GM18867 (cell line): ENCODE data around the gene RPS24.
"Not testable (repeated sequence)": the region's sequence is repeated elsewhere in the genome, so short reads cannot be mapped to it uniquely, and the experiment has no call there.

Experiments
- ATAC-seq: cut with Tn5 transposase; IDR thresholded peaks from one replicate; pipeline ENCODE4 v1.9.1; 2021; ENCODE audit warnings: mild to moderate bottlenecking, moderate library complexity; ENCODE audit not compliant: unreplicated experiment

The RPS24 gene

DNA sequence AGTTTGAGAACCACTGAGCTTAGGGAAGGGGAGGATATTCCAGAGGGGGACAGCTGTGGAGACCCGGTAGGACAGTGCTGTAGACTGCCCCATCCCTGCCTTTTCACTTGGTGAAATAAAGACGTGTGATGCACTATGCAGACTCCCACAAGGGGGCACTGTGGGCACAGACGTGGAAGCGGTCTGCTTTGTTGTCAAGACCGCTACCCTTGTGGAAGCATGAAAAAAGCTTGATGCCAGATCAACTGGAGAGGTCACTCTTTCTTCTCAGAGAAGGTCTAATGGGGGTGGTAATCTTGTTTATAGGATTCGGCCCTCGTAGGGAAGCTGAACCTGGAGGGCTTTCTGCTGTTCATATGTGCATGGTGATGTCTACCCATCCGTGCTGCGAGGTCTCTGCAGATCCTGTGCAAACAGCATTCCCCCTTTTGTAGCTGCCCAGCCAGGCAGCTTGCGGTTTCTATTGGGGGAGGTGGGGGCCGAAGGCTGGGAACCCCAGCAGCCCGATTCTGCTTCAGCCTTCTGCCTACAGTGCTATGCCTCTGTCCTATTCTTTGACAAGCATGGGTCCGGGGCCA, 13.7 kb downstream of the RPS24 start:
- ATAC-seq, result peak; percentile 44

DNA sequence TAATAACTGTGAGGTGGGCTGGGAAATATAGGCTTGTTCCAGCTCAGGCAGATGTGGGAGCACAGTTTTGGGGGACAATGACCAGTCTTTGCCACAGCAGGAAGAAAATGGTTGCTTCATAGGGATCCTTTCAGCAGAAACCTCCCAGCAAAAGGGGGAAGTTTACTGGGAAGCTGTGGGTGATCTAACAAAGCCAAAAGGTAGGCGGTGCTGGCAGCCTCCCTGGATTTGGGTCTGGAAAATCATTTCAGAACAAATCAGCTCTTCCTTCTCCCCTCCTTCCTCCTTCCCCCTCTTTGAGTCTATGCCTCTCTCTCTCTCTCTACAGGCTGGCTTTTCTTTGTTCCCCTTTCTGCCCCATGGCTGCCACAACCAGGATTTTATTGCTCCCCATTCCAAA, 16.2 kb downstream of the RPS24 start:
- ATAC-seq, result no peak

DNA sequence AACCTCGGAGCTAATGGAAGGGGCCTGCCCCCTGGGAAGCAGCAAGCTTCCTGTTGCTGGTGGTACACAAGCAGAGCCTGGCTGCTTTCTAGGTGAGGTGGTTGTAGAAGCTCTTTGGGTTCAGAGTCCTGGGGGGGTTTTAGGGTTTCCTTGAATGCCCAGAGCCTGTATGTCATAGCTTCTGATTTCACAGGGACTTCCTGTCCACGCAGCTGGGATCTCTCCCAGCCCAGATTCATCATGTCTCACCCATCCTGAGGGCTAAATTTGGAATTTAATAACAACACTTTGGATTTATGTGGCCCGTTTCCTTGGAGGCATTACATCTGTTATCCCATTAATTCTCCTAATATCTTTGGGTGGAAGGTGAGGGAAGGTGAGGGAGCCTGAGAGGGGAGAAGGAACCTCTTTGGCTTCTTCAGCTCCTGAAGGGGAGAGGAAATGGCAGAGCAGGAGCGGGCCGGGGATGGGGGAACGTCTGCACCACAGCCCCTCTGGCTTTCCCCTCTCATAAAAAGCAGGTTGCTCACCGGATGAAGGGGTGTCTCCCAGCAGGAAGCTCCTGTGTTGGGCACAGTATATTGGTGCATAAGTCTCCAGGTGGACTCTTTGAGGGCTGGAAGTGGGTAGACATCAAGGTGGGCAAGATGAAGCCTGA, 19.7 kb downstream of the RPS24 start:
- ATAC-seq, result no peak

DNA sequence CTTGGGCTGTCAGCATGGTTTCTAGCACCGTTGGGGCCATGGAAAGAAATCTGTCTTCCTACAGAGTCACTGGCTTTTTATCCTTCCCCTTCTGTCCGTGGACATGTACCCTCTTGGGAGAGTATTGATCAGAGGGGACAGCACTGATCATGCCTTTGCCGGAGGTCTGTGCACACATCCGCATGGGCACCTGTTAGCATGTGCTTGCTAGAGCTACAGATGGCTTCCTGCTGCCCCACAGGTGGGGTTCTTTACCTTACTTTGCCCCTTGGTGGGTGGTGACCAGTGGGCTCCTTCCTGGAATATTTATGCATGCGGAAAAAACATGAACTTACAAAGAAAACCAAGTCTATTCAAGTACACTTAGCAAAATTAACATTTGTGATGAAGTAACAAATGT, 24.9 kb downstream of the RPS24 start:
- ATAC-seq, result no peak

DNA sequence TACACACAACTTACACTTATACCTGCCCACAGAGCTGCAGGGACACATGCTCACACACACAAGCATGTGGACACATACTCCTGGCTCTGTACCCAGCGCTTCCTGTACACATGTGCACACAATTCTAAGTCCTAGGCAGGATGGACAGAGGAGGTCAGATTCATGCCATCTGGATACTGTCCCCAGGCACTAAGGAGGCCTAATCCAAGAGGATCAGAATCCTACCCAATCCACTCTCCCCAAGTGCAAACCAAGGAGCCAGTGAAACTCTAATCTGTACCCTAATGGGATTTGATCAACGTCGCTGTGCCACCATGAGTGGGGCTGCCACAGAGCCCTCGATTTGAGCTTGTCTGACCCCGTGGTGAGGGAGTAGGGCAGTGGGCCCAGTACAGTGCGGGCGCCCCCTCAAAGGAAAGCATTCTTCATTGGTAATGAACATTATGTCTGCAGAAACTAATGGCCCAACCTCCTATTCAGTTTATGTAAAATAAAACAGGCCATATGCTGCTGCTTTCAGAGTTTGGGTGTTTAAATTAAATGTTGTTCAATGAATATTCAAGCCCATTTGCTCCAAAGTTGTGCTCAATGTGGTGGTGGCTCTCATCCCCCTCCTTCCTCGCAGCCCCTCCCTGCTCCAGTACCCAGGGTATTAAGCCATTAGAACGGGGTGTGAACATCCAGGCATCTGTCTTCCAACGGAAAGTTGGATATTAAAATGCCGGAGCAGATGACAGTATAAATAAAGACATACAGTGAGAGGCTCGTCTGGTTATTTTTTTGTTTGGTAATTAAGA, 26.4 kb downstream of the RPS24 start:
- no peak for ATAC-seq

DNA sequence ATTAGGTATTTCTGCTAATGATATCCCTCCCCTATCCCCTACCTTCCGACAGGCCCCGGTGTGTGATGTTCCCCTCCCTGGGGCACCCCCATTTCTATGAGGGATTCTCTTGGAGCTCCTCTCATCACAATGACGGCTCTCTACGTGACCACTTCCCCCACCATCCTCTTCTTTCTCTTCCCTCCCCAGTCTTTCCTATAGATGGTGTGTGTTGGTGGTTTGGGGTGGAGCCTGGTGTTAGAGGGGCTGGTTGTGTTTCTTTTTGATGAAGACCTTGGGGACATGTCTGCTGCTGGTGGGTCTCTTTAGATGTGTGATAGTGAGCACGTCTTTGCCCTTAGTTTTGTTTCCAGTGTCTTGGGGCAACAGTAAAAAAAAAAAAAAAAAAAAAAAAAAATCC, 28.6 kb downstream of the RPS24 start:
- no peak for ATAC-seq

DNA sequence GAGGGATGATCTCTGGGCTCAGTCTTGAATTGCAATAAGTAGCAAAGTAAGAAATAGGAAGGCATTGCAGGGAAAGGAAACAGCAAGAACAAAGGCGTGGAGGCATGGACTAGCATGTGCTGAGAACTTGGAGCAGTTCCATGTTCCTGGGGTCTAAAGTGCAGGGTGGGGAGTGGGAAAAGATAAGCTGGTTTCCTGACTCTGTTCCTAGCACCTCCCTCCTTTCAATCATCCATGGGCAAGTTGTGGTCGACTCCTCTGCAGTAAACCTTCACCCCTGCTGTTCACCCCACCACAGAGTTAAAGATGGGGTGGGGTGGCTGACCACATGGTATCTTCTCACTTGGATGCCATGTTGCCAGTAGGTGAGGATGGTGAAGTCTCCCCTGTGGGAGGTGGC, 29.6 kb downstream of the RPS24 start:
- no peak for ATAC-seq

DNA sequence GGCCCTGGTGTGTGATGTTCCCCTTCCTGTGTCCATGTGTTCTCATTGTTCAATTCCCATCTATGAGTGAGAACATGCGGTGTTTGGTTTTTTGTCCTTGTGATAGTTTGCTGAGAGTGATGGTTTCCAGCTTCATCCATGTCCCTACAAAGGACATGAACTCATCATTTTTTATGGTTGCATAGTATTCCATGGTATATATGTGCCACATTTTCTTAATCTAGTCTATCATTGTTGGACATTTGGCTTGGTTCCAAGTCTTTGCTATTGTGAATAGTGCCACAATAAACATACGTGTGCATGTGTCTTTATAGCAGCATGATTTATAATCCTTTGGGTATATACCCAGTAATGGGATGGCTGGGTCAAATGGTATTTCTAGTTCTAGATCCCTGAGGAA, 31.3 kb downstream of the RPS24 start:
- ATAC-seq, result not testable (repeated sequence)

DNA sequence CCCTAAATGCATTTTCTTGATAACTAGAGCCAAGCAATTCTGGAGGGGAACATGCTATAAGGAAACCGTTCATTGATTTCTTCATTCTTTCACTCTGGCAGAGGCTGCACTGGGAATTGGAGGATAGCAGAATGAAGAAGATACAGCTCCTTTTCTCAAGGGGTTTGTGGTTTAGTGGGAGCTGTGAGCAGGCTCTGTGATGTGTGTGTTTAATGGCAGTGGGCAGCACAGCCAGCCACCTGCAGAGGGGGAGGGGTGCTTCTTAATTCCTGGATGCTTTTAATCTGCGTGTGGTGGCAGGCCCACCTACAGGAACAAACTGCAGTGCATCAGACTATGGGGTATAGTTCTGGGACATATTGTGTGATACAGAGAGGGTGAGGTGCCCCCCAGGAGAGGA, 31.9 kb downstream of the RPS24 start:
- no peak for ATAC-seq

DNA sequence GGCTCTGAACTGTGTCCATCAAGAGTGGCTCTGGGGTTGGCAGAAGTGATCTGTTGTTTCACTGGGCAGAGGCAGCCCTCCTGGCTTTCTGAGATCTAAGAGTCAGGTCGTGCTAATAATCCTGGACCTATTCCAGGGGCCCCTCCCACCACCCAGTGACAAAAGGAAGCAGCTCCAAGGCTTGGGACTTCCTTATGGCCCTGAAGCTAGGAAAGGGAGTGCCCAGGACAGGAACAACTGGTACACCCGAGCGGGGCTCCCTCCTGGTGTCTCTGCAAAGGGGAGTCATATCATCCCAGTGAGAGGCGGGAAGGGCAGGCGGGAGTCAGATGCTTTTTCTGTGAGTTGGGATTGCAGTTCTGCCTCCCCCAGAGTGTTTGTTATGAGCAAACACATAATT, 32.3 kb downstream of the RPS24 start:
- ATAC-seq, result no peak

DNA sequence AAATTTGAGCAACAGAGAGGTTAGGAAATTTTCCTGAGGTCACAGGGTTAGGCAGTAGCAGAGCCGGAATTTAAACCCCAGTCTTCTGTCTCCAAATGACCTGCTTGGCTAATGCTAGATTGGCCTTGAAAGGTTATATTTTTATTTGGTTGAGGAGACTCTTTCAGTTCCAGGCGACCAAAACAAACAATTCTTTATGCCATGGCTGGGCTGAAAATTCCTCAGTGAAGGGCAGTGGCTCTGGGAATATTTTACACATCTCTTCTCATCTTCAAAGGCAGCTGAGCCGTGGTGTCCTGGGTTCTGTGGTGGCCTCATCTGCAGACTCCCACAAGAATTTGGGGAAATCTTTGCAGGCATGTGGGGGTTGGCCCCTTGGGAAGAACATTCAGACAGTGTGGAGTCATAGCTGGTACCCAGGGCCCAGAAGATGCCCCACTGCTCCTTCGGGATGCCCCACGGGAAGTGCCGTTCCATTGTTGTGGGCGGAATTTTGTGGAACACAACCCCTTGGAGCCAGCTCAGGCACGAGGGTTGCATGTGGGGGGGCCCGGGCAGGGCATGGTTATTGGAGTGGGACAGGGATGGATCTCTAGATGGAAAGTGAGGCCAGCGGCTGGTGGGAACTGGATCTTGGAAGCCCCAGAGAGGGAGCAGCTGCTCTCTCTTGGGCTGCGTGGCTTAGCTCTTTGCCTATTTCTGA, 33.2 kb downstream of the RPS24 start:
- ATAC-seq, result no peak

DNA sequence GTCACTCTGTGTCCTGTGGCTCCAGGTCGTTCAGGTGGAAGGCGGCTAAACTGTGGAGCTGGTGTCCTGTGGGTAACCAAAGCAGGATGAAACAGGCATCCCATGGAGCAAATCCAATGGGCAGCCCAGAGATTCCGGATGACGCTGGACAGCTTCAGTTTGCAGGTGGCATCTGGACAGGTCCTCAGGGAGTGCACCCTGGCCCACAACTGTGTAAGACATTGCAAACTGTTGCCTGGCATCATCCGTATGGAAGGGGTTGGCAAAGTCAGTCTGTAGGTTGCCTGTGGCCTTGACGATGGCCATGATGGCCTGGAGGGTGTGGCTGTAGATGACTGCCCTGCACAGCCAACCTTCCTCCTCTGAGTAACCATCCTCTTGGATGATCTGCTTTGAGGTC, 35.5 kb downstream of the RPS24 start:
- no peak for ATAC-seq

DNA sequence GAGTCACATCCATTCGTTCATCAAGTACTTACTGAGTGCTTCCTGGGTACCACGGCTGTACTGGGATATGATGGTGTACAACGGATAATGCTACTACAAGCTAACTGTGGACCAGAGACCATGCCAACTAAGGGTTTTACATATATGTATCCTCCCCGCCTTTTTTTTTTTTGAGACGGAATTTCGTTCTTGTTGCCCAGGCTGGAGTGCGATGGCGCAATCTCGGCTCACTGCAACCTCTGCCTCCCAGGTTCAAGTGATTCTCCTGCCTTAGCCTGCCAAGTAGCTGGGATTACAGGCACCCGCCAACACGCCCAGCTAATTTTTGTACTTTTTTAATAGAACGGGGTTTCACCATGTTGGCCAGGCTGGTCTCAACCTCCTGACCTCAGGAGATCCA, 36.4 kb downstream of the RPS24 start:
- ATAC-seq, result not testable (repeated sequence)

DNA sequence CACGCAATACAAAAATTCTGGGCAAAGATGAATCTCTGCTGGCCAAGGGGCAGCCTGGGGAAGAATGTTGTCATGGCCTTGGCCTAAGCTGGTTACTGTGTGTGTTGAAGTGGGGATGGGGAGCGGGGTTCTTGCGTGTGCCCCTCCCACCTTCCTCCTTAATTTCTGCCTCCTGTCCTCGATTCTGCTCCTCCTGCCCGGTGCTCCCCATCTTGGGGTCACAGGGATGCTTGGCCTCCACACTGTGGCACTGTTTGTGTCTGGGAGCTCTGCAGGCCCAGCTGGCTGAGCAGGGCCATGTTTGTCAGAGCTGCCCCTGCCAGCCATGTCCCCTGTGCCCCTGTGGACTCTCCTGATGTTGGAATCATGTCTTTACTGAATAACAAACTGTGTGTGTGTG, 37.1 kb downstream of the RPS24 start:
- no peak for ATAC-seq

DNA sequence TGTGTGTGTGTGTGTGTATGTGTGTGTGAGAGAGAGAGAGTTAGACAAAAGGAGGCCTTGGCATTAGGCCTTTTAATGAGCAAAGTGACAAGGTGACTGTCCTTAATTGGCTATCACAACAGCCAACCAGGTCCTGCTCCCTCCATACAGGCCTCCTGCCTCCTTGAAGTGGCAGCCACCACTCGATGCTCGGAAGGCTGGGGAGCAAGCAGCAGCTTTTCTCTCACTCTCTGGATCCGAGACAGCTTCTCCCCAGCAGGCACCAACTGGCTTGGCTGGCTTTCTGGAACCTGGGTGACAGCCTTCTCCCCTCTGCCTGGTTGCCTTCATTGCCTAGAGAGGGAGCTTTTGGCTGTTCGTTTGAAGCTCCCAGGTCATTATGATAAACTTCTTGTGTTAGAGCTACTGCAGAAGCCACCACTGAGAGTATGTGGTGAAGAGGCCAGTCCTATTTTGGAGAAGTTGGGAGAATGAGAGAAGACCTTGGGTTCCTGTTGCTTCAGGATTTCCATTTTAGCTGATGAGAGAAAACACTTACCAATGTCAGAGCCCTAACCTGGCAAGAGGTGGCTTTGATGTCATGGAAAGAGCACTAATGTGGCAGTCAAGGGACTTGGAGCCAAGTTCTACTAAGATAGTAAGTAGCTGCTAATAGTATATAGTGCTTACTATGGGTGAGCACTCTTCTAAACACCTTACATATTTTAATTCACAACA, 37.6 kb downstream of the RPS24 start:
- ATAC-seq, result no peak

DNA sequence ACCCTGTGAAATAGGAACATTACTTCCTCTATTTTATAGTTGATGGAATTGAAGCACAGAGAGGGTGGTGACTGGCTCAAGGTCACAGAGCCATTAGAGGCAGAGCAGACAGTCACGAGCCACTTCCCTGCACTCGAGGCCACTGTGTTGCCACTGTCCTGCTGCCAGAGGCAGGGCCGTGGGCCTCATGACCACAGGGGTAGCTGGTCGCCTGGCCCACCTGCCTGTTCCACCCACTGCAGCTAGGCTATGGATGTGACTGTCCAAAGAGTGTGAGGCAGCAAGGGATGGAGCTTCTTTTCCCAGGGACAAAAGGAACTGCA, 38.2 kb downstream of the RPS24 start:
- ATAC-seq, result no peak

DNA sequence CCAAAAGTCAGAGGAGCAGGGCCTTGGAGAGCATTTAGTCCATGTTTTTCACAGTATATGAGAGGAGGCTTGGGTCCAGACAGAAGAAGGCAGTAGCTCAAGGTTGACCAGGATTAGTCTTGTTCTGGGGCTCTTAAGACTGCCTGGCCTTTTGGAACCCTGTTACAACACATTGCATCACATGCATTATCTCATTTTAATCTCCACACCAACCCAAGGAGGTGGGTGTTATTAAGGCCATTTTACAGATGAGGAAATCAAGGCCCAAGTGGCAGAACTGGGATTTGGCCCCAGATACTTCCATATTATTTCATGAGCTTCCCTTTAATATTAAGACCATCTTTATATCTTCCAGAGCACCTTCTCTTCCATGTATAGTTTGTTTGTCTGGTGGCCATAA, 38.8 kb downstream of the RPS24 start:
- no peak for ATAC-seq

DNA sequence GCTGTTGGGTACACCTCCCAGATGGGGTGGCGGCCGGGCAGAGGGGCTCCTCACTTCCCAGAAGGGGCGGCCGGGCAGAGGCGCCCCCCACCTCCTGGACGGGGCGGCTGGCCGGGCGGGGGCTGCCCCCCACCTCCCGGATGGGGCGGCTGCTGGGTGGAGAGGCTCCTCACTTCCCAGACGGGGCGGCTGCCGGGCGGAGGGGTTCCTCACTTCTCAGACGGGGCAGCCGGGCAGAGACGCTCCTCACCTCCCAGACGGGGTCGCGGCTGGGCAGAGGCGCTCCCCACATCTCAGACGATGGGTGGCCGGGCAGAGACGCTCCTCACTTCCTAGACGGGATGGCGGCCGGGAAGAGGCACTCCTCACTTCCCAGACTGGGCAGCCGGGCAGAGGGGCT, 42.1 kb downstream of the RPS24 start:
- not testable (repeated sequence) for ATAC-seq

DNA sequence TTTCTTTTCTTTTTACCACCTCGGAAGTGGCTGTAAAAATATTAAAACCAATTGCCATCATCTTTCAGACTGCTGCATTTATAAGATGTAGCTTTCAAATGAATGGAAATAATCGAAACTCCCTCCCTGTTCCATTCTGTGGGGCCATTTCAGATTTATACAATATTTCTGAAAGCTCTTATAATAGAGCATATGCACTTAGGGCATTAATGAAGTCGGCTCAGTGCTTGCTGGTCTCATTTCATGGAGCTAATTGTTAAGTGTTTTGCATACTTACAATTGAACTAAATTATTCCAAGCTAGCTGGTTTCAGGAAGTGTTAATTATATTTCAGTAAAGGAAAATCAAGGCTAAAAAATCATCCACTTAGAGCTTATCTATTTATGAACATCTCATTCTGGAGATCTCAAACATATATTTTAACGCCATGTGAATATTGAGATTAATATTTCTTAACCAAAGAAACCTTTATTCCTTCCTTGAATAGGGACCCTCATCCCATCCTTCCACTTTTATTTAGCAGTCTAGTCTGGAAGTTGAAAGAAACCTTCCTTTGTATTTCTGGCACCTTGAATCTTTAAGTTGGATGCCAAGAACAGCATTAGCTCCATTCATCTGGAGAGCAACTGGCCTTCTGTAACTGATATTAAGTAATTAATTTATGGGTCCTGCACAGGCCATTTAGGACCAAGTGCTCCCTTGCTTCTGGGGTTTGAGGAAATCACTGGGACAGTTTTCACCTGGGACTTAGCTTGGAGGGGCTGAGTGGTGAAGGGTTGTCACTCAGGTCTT, 45.1 kb downstream of the RPS24 start:
- ATAC-seq, result no peak

DNA sequence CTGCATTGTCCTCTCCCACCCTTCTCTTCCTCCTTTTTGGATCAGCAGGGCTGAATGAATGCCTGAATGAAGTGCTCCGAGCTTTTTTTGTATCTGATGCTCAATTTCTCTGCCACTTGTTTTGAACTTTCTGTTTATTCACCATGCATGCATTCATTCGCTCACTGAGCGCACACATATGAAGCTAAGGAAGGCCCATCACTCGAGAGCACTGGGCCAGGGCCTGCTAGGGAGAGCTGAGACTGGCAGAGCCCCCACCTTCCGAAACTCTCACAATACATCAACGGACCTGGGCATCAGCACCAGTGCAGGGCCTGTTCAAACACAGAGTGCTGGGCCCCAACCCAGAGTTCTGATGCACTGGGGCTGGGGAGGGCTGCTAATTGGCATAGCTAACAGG, 45.7 kb downstream of the RPS24 start:
- no peak for ATAC-seq
